Measurements from ENCODE around the gene TAOK2.

GRCh38 chr16:29990034-29990433 lies 16.4 kb downstream of the TAOK2 start:
- TF ChIP-seq CTCF (IDR thresholded peaks at IDR 0.05; ENCODE audit: low read depth, low read length) (no peak), MYC (IDR thresholded peaks at IDR 0.05; ENCODE audit: low read depth, low read length) (no peak)

Data from NB4 (cell line).